GM23338 (cell line): Measurements from ENCODE around the gene NPY. TPM values are rescaled to one million over a fixed set of nuclear protein-coding genes. Genes with fewer than 3 reads are reported as not detected.
A peak's percentile ranks its signal among the peaks of the same experiment; 100 is the strongest.

Experiments
- ATAC-seq: fragments of 200-7000 bp; cut with Tn5 transposase; 3 replicates; pipeline ENCODE4 v1.9.1; 2020
- DNase-seq: peaks from one replicate; pipeline ENCODE4 v3.0.0-alpha.2; 2015; ENCODE audit warnings: low spot score
- H2AFZ ChIP-seq: fragments of 200-600 bp; sonication (generic); 2 replicates; pipeline ENCODE4 v1.8.0; 2016; ENCODE audit warnings: antibody characterized with exemption, mild to moderate bottlenecking, moderate library complexity
- H3F3A ChIP-seq: fragments of 200-600 bp; sonication (generic); replicated peaks from 2 replicates; pipeline ENCODE4 v1.8.0; 2017; ENCODE audit warnings: antibody characterized with exemption, mixed run types, low read depth
- H3K27ac ChIP-seq: fragments of 200-600 bp; sonication (generic); 2 replicates; pipeline ENCODE4 v1.6.1; 2016; ENCODE audit warnings: low read depth
- H3K27me3 ChIP-seq: fragments of 200-600 bp; sonication (generic); 2 replicates; pipeline ENCODE4 v1.8.0; 2016; ENCODE audit warnings: mild to moderate bottlenecking, mixed run types, moderate library complexity; ENCODE audit not compliant: insufficient read depth
- H3K36me3 ChIP-seq: fragments of 200-600 bp; sonication (generic); 2 replicates; pipeline ENCODE4 v1.8.0; 2016; ENCODE audit warnings: mild to moderate bottlenecking; ENCODE audit not compliant: insufficient read depth
- H3K4me1 ChIP-seq: fragments of 200-600 bp; sonication (generic); 2 replicates; pipeline ENCODE4 v1.8.0; 2016; ENCODE audit warnings: mild to moderate bottlenecking, moderate library complexity; ENCODE audit not compliant: insufficient read depth
- H3K4me2 ChIP-seq: fragments of 200-600 bp; sonication (generic); 2 replicates; pipeline ENCODE4 v1.7.1; 2017; ENCODE audit warnings: mixed run types
- H3K4me3 ChIP-seq: fragments of 200-600 bp; sonication (generic); 2 replicates; pipeline ENCODE4 v1.6.1; 2016; ENCODE audit warnings: mixed run types
- H3K79me2 ChIP-seq: fragments of 200-600 bp; sonication (generic); replicated peaks from 2 replicates; pipeline ENCODE4 v1.8.0; 2017; ENCODE audit warnings: mild to moderate bottlenecking; ENCODE audit not compliant: insufficient read depth
- H3K9me2 ChIP-seq: fragments of 200-600 bp; sonication (generic); 2 replicates; pipeline ENCODE4 v1.8.0; 2017; ENCODE audit not compliant: insufficient read depth
- H4K20me1 ChIP-seq: fragments of 200-600 bp; sonication (generic); replicated peaks from 2 replicates; pipeline ENCODE4 v1.8.0; 2017; ENCODE audit warnings: mild to moderate bottlenecking; ENCODE audit not compliant: insufficient read depth
- H3K27ac Mint-ChIP-seq: 2 replicates; pipeline ENCODE4 v1.8.0; 2020; ENCODE audit warnings: inconsistent platforms, mild to moderate bottlenecking, moderate library complexity, mixed read lengths
- H3K27me3 Mint-ChIP-seq: 3 replicates; pipeline ENCODE4 v1.8.0; 2022; ENCODE audit warnings: low read depth, mild to moderate bottlenecking, moderate library complexity, mixed read lengths, inconsistent platforms; ENCODE audit not compliant: insufficient read depth, poor library complexity
- H3K36me3 Mint-ChIP-seq: 3 replicates; pipeline ENCODE4 v1.8.0; 2021; ENCODE audit warnings: low read depth, mild to moderate bottlenecking, inconsistent platforms, moderate library complexity, mixed read lengths
- H3K4me1 Mint-ChIP-seq: 3 replicates; pipeline ENCODE4 v1.8.0; 2020; ENCODE audit warnings: mild to moderate bottlenecking, inconsistent platforms, mixed read lengths
- H3K4me3 Mint-ChIP-seq: 3 replicates; pipeline ENCODE4 v1.8.0; 2021; ENCODE audit warnings: moderate library complexity, mild to moderate bottlenecking, inconsistent platforms, mixed read lengths
- H3K9me3 Mint-ChIP-seq: 3 replicates; pipeline ENCODE4 v1.8.0; 2020; ENCODE audit warnings: moderate library complexity, mild to moderate bottlenecking, inconsistent platforms, mixed read lengths
- CREB1 ChIP-seq: fragments of 250-450 bp; sonication (Bioruptor Pico); IDR thresholded peaks from 2 replicates; pipeline ENCODE4 v1.5.0; 2020; ENCODE audit warnings: low read depth, mild to moderate bottlenecking, moderate library complexity
- EZH2 ChIP-seq: fragments of 200-600 bp; sonication (generic); IDR thresholded peaks from one replicate; pipeline ENCODE4 v1.8.0; 2017; ENCODE audit warnings: antibody characterized with exemption, mild to moderate bottlenecking, low read depth; ENCODE audit not compliant: unreplicated experiment
- EZH2phosphoT487 ChIP-seq: fragments of 200-600 bp; sonication (generic); IDR thresholded peaks from one replicate; pipeline ENCODE4 v1.8.1; 2018; ENCODE audit warnings: antibody characterized with exemption; ENCODE audit not compliant: unreplicated experiment
- NANOG ChIP-seq: IDR thresholded peaks from 2 replicates; pipeline ENCODE4 v1.6.1; 2016; ENCODE audit warnings: antibody characterized with exemption, borderline replicate concordance
- POLR2AphosphoS5 ChIP-seq: IDR thresholded peaks from 2 replicates; pipeline ENCODE4 v1.6.1; 2016; ENCODE audit warnings: antibody characterized with exemption, low read depth
- STAT1 ChIP-seq: IDR thresholded peaks from one replicate; pipeline ENCODE4 v1.6.1; 2016; ENCODE audit warnings: antibody characterized with exemption; ENCODE audit not compliant: unreplicated experiment
- ZNF114 ChIP-seq: fragments of 250-450 bp; sonication (Bioruptor Pico); IDR thresholded peaks from 2 replicates; pipeline ENCODE4 v1.5.0; 2020; ENCODE audit warnings: mild to moderate bottlenecking, moderate library complexity
- long read RNA-seq: library from polyadenylated mRNA; unstranded; transcript quantifications from one replicate; pipeline ENCODE4 v2.0.0, GENCODE V29; 2020; ENCODE audit not compliant: unreplicated experiment
- polyA plus RNA-seq: library from polyadenylated mRNA; unstranded; fragments of >200 nt; fragmentation: Nextera tagmentation; extraction: Ambion mirVana; gene quantifications from 2 replicates; pipeline ENCODE4 v1.2.1, GENCODE V29; 2016
- total RNA-seq: library from RNA; depleted of rRNA; stranded (reverse); fragments of >200 nt; shearing (Covaris generic); gene quantifications from 2 replicates; pipeline ENCODE4 v1.2.3, GENCODE V29; 2014; rRNA removed
- TF ChIP-seq, protein P1 (sequence below): IDR thresholded peaks from 2 replicates; pipeline ENCODE4 v1.6.1; 2016; ENCODE audit warnings: antibody characterized with exemption
- TF ChIP-seq, protein P2 (sequence below): fragments of 250-450 bp; sonication (Bioruptor Pico); IDR thresholded peaks from 2 replicates; pipeline ENCODE4 v1.5.0; 2020; ENCODE audit warnings: mild to moderate bottlenecking, moderate library complexity
- TF ChIP-seq, protein P3 (sequence below), 2 experiments: fragments of 200-600 bp in 1 of 2; sonication (generic) in 1 of 2; conservative IDR thresholded peaks; 2 replicates each; pipeline versions ENCODE4 v1.5.1 to v1.6.1; 2016 to 2017; ENCODE audit warnings: antibody characterized with exemption in 2 of 2, low read depth in 2 of 2, mild to moderate bottlenecking in 2 of 2, moderate library complexity in 1 of 2
- TF ChIP-seq, protein P4 (sequence below): IDR thresholded peaks from one replicate; pipeline ENCODE4 v1.6.1; 2018; ENCODE audit warnings: antibody characterized with exemption; ENCODE audit not compliant: unreplicated experiment

The NPY gene
- total RNA-seq (3.1 TPM in 1 of 2 replicates, not detected in the other), polyA plus RNA-seq (4.8 and 7.0 TPM in 2 replicates)
- long read RNA-seq, partial matches to known transcripts, result 0 of 1 reads
- long read RNA-seq, other reads (novel, unspliced or antisense), result 1 of 1 reads

DNA sequence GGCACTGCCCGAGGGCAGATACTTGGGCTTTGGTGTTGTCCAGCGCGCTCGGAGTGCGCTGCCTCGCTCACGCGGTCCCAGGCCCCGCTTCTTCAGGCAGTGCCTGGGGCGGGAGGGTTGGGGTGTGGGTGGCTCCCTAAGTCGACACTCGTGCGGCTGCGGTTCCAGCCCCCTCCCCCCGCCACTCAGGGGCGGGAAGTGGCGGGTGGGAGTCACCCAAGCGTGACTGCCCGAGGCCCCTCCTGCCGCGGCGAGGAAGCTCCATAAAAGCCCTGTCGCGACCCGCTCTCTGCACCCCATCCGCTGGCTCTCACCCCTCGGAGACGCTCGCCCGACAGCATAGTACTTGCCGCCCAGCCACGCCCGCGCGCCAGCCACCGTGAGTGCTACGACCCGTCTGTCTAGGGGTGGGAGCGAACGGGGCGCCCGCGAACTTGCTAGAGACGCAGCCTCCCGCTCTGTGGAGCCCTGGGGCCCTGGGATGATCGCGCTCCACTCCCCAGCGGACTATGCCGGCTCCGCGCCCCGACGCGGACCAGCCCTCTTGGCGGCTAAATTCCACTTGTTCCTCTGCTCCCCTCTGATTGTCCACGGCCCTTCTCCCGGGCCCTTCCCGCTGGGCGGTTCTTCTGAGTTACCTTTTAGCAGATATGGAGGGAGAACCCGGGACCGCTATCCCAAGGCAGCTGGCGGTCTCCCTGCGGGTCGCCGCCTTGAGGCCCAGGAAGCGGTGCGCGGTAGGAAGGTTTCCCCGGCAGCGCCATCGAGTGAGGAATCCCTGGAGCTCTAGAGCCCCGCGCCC, at the start of gene NPY:
TSS of gene NPY (plus strand) at position 294 of the 802 bp plus-strand sequence. CDS start 1,051 bp downstream, outside the sequence.
- H4K20me1 ChIP-seq, result no peaks in the 10 kb centered on the region; the same call in 1 of the 2 replicates
- ATAC-seq (peak; percentile 64), DNase-seq (peak; percentile 68)
- TF ChIP-seq POLR2AphosphoS5 (0 out of 2 replicates have a peak, but pooled peaks have one; percentile 14), STAT1 (no peak), CREB1 (no peak), EZH2 (peak; percentile 87), NANOG (no peak), EZH2phosphoT487 (peak; percentile 81), ZNF114 (CRISPR knock-in tag) (no peak)
- TF ChIP-seq, protein P1, sequence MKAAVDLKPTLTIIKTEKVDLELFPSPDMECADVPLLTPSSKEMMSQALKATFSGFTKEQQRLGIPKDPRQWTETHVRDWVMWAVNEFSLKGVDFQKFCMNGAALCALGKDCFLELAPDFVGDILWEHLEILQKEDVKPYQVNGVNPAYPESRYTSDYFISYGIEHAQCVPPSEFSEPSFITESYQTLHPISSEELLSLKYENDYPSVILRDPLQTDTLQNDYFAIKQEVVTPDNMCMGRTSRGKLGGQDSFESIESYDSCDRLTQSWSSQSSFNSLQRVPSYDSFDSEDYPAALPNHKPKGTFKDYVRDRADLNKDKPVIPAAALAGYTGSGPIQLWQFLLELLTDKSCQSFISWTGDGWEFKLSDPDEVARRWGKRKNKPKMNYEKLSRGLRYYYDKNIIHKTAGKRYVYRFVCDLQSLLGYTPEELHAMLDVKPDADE, result no peak
- TF ChIP-seq, protein P2, sequence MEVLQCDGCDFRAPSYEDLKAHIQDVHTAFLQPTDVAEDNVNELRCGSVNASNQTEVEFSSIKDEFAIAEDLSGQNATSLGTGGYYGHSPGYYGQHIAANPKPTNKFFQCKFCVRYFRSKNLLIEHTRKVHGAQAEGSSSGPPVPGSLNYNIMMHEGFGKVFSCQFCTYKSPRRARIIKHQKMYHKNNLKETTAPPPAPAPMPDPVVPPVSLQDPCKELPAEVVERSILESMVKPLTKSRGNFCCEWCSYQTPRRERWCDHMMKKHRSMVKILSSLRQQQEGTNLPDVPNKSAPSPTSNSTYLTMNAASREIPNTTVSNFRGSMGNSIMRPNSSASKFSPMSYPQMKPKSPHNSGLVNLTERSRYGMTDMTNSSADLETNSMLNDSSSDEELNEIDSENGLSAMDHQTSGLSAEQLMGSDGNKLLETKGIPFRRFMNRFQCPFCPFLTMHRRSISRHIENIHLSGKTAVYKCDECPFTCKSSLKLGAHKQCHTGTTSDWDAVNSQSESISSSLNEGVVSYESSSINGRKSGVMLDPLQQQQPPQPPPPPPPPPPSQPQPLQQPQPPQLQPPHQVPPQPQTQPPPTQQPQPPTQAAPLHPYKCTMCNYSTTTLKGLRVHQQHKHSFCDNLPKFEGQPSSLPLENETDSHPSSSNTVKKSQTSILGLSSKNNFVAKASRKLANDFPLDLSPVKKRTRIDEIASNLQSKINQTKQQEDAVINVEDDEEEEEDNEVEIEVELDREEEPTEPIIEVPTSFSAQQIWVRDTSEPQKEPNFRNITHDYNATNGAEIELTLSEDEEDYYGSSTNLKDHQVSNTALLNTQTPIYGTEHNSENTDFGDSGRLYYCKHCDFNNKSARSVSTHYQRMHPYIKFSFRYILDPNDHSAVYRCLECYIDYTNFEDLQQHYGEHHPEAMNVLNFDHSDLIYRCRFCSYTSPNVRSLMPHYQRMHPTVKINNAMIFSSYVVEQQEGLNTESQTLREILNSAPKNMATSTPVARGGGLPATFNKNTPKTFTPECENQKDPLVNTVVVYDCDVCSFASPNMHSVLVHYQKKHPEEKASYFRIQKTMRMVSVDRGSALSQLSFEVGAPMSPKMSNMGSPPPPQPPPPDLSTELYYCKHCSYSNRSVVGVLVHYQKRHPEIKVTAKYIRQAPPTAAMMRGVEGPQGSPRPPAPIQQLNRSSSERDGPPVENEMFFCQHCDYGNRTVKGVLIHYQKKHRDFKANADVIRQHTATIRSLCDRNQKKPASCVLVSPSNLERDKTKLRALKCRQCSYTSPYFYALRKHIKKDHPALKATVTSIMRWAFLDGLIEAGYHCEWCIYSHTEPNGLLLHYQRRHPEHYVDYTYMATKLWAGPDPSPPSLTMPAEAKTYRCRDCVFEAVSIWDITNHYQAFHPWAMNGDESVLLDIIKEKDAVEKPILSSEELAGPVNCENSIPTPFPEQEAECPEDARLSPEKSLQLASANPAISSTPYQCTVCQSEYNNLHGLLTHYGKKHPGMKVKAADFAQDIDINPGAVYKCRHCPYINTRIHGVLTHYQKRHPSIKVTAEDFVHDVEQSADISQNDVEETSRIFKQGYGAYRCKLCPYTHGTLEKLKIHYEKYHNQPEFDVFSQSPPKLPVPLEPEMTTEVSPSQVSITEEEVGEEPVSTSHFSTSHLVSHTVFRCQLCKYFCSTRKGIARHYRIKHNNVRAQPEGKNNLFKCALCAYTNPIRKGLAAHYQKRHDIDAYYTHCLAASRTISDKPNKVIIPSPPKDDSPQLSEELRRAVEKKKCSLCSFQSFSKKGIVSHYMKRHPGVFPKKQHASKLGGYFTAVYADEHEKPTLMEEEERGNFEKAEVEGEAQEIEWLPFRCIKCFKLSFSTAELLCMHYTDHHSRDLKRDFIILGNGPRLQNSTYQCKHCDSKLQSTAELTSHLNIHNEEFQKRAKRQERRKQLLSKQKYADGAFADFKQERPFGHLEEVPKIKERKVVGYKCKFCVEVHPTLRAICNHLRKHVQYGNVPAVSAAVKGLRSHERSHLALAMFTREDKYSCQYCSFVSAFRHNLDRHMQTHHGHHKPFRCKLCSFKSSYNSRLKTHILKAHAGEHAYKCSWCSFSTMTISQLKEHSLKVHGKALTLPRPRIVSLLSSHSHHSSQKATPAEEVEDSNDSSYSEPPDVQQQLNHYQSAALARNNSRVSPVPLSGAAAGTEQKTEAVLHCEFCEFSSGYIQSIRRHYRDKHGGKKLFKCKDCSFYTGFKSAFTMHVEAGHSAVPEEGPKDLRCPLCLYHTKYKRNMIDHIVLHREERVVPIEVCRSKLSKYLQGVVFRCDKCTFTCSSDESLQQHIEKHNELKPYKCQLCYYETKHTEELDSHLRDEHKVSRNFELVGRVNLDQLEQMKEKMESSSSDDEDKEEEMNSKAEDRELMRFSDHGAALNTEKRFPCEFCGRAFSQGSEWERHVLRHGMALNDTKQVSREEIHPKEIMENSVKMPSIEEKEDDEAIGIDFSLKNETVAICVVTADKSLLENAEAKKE (CRISPR knock-in tag), result no peak
- TF ChIP-seq, protein P3, sequence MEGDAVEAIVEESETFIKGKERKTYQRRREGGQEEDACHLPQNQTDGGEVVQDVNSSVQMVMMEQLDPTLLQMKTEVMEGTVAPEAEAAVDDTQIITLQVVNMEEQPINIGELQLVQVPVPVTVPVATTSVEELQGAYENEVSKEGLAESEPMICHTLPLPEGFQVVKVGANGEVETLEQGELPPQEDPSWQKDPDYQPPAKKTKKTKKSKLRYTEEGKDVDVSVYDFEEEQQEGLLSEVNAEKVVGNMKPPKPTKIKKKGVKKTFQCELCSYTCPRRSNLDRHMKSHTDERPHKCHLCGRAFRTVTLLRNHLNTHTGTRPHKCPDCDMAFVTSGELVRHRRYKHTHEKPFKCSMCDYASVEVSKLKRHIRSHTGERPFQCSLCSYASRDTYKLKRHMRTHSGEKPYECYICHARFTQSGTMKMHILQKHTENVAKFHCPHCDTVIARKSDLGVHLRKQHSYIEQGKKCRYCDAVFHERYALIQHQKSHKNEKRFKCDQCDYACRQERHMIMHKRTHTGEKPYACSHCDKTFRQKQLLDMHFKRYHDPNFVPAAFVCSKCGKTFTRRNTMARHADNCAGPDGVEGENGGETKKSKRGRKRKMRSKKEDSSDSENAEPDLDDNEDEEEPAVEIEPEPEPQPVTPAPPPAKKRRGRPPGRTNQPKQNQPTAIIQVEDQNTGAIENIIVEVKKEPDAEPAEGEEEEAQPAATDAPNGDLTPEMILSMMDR (conservative IDR thresholded peaks at IDR 0.05; ENCODE audit: low read depth in 2 of 2), result no peak
- TF ChIP-seq, protein P4, sequence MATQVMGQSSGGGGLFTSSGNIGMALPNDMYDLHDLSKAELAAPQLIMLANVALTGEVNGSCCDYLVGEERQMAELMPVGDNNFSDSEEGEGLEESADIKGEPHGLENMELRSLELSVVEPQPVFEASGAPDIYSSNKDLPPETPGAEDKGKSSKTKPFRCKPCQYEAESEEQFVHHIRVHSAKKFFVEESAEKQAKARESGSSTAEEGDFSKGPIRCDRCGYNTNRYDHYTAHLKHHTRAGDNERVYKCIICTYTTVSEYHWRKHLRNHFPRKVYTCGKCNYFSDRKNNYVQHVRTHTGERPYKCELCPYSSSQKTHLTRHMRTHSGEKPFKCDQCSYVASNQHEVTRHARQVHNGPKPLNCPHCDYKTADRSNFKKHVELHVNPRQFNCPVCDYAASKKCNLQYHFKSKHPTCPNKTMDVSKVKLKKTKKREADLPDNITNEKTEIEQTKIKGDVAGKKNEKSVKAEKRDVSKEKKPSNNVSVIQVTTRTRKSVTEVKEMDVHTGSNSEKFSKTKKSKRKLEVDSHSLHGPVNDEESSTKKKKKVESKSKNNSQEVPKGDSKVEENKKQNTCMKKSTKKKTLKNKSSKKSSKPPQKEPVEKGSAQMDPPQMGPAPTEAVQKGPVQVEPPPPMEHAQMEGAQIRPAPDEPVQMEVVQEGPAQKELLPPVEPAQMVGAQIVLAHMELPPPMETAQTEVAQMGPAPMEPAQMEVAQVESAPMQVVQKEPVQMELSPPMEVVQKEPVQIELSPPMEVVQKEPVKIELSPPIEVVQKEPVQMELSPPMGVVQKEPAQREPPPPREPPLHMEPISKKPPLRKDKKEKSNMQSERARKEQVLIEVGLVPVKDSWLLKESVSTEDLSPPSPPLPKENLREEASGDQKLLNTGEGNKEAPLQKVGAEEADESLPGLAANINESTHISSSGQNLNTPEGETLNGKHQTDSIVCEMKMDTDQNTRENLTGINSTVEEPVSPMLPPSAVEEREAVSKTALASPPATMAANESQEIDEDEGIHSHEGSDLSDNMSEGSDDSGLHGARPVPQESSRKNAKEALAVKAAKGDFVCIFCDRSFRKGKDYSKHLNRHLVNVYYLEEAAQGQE, result no peak
- H3K27ac ChIP-seq, result no peak within 1 kb of the TSS
- no peaks in the 10 kb centered on the region for H3K79me2 ChIP-seq
- H3K4me3 Mint-ChIP-seq, result peak within 1 kb of the TSS; percentile 80
- no peaks in the 10 kb centered on the region for H3K9me3 Mint-ChIP-seq
- H3K36me3 Mint-ChIP-seq, result no peaks in the 10 kb centered on the region
- peaks cover 84% of the 10 kb centered on the region for H3K27me3 ChIP-seq
- H3K4me1 ChIP-seq, result peaks cover 35% of the 10 kb centered on the region
- no peaks in the 10 kb centered on the region for H3K36me3 ChIP-seq
- H3K4me2 ChIP-seq, result peak within 1 kb of the TSS; percentile 96
- 0 out of 2 replicates have a peak, but pooled peaks cover 4% of the 10 kb centered on the region for H3F3A ChIP-seq
- no peak within 1 kb of the TSS for H3K27ac Mint-ChIP-seq
- peak within 1 kb of the TSS; percentile 75 for H3K4me3 ChIP-seq
- H3K9me2 ChIP-seq, result 0 out of 2 replicates have a peak, but pooled peaks cover 7% of the 10 kb centered on the region
- H2AFZ ChIP-seq, result peak within 1 kb of the TSS; percentile 94
- peaks cover 24% of the 10 kb centered on the region for H3K4me1 Mint-ChIP-seq
- H3K27me3 Mint-ChIP-seq, result peaks cover 42% of the 10 kb centered on the region
